Lower leg skin (tissue), 4 donors: Measurements from ENCODE around the gene ZNF532. TPM values are rescaled to one million over a fixed set of nuclear protein-coding genes. Genes with fewer than 3 reads are reported as not detected.
"Not testable (repeated sequence)": the region's sequence is repeated elsewhere in the genome, so short reads cannot be mapped to it uniquely, and the experiment has no call there.

Source experiments
- DNase-seq, 2 donors: peaks; one replicate each; pipeline ENCODE4 v3.0.0-alpha.2; 2019; ENCODE audit warnings: low spot score in 2 of 2
- H3K4me3 ChIP-seq: fragments of 200-600 bp; sonication (generic); 2 replicates; pipeline ENCODE4 v1.5.1; 2017; ENCODE audit warnings: mild to moderate bottlenecking, low read depth; ENCODE audit not compliant: poor library complexity, severe bottlenecking
- CTCF ChIP-seq, 3 donors: fragments of 450-650 bp; IDR thresholded peaks; one replicate each; pipeline ENCODE4 v1.5.1; 2016; ENCODE audit warnings: antibody characterized with exemption in 3 of 3, mild to moderate bottlenecking in 3 of 3, moderate library complexity in 2 of 3
- POLR2A ChIP-seq, 2 donors: fragments of 450-650 bp; IDR thresholded peaks; one replicate each; pipeline ENCODE4 v1.6.1; 2016 to 2017; ENCODE audit warnings: antibody characterized with exemption in 2 of 2, mild to moderate bottlenecking in 1 of 2, moderate library complexity in 1 of 2
- WGBS, 2 donors: methylation state at CpG; one replicate each; pipeline ENCODE4 v1.1.5; 2018; 5-methylcytosine and 5-hydroxymethylcytosine counted together
- intact Hi-C: fragments of 100-400 bp; cut with DNase I; formaldehyde crosslinking; loops from one replicate; pipeline ENCODE4 v1.15.0; 2023; ENCODE audit warnings: low total_unique reads
- total RNA-seq, 4 donors: library from RNA; depleted of rRNA; stranded (reverse); fragments of >200 nt; gene quantifications; one replicate each; pipeline ENCODE4 v1.1.0, GENCODE V29; 2016

Gene ZNF532
- total RNA-seq, 4 donors from 2014 or later, result 11.1 to 40.1 (median 29.8) TPM

DNA sequence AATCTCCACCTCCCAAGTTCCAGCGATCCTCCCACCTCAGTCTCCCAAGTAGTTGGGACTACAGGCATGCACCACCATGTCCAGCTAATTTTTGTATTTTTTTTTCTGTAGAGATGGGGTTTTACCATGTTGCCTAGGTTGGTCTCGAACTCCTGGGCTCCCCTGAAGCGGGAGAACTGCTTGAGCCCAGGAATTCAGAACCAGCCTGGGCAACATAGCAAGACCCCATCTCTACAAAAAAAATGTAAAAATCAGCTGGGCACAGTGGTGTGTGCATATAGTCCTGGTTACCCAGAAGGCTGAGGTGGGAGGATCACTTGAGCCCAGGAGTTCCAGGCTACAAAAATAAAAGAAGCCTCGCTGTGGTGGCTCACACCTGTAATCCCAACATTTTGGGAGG lies 12.0 kb upstream of the ZNF532 start:
- no peak overlapping the region for H3K4me3 ChIP-seq
- no peak for DNase-seq
- intact Hi-C loops, result no loop called here
- WGBS, 2 donors, result 83 to 99% methylated on average over 4 of the region's 4 CpGs
- TF ChIP-seq POLR2A (IDR thresholded peaks at IDR 0.05) (no peak), CTCF (IDR thresholded peaks at IDR 0.05) (no peak)

- 80 to 87% methylated on average over 3 of the region's 3 CpGs for WGBS, 2 donors
- intact Hi-C loops, result no loop called here
- no peak for DNase-seq
- H3K4me3 ChIP-seq, result no peak overlapping the region
- TF ChIP-seq CTCF (IDR thresholded peaks at IDR 0.05), result no peak
- no peak for TF ChIP-seq POLR2A (IDR thresholded peaks at IDR 0.05)
Observed at GRCh38 chr18:58853561-58853960, 11.1 kb upstream of the ZNF532 start.

- 87% methylated on average over 7 of the region's 7 CpGs for WGBS, 2 donors
- intact Hi-C loops, DNase-seq, H3K4me3 ChIP-seq: not testable (repeated sequence)
Observed at GRCh38 chr18:58855521-58855920, 9.2 kb upstream of the ZNF532 start.

GRCh38 chr18:58856881-58857280 lies 7.8 kb upstream of the ZNF532 start:
- intact Hi-C loops, result no loop called here
- 58 to 61% methylated on average over 9 of the region's 9 CpGs for WGBS, 2 donors

DNA sequence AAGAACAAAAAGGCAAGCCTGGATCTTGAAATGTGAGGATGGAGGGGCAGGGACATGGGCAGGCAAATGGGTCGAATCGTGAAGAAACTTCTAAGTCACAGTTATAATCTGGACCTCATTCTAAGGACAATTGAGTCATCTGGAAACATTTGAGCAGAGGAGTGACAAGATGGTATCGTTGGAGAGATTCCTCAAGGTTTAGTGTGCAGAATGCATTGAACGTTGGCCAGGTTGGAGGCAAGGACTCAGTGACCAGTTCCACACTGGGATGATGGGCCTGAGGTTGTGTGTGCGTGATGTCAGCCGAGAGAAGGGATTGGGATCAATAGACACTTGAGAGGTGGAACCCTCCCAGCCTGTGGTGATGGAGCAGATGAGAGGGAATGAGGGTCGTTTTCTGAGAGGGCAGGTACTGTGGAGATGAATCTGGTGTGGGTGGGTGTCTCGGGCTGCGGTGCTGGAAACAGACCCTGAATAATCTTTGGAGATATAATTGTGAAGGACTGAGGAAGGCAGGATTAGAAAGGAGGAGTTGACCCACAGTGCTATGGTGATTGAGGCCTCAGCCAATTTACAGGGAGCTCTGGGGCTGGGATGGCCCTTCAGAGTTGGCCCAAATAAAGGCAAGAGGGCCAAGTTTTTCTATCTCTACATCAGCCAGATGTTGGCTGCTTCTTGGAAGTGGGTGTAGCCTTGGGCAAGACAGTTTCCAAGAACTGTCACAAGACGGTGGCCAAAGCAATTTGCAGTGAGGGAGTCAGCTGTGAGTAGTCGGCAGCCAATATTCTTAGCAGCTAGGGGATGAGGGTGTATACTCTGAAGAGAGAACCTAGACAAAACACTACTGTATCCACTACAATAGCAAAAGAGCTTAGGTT lies 5.8 kb upstream of the ZNF532 start:
- 49 to 56% methylated on average over 11 of the region's 11 CpGs for WGBS, 2 donors
- DNase-seq, result peak in 1 of 2 donors; percentile 69

More at GRCh38 chr18:58856881-58857280, 7.8 kb upstream of the ZNF532 start:
- no peak overlapping the region for H3K4me3 ChIP-seq
- no peak for DNase-seq
- TF ChIP-seq CTCF (IDR thresholded peaks at IDR 0.05) (no peak), POLR2A (IDR thresholded peaks at IDR 0.05) (no peak)

More for the DNA sequence above, 5.8 kb upstream of the ZNF532 start:
- TF ChIP-seq CTCF (IDR thresholded peaks at IDR 0.05), result no peak
- TF ChIP-seq POLR2A (IDR thresholded peaks at IDR 0.05), result no peak
- intact Hi-C loops, result no loop called here
- no peak overlapping the region for H3K4me3 ChIP-seq
